IPS DF 6.9 (cell line): ENCODE results near the gene FGF11.

Experiments used
- DNase-seq: peaks from one replicate; pipeline ENCODE4 v3.0.0-alpha.2; 2013; ENCODE audit warnings: low read depth, low spot score
- H3K27ac ChIP-seq: one replicate; pipeline ENCODE4 v1.5.1; 2013; ENCODE audit warnings: low read length, control low read depth
- H3K27me3 ChIP-seq: 2 replicates; pipeline ENCODE4 v1.6.1; 2013; ENCODE audit warnings: mild to moderate bottlenecking, low read length; ENCODE audit not compliant: control insufficient read depth, insufficient read depth
- H3K36me3 ChIP-seq: 2 replicates; pipeline ENCODE4 v1.6.1; 2013; ENCODE audit warnings: low read length; ENCODE audit not compliant: control insufficient read depth, insufficient read depth
- H3K4me1 ChIP-seq: 2 replicates; pipeline ENCODE4 v1.6.1; 2013; ENCODE audit warnings: low read length; ENCODE audit not compliant: control insufficient read depth, insufficient read depth
- H3K4me3 ChIP-seq: 2 replicates; pipeline ENCODE4 v1.5.1; 2013; ENCODE audit warnings: mild to moderate bottlenecking, low read length
- H3K9me3 ChIP-seq: 2 replicates; pipeline ENCODE4 v1.6.1; 2013; ENCODE audit warnings: low read length, inconsistent platforms; ENCODE audit not compliant: control insufficient read depth, insufficient read depth
- WGBS: extraction: QIAGEN DNeasy Blood & Tissue Kit; methylation state at CpG from one replicate; pipeline ENCODE4 v1.1.7; 2013; ENCODE audit warnings: mixed read lengths, missing lambda C conversion rate; ENCODE audit not compliant: insufficient read length, insufficient coverage; 5-methylcytosine and 5-hydroxymethylcytosine counted together

Gene FGF11

DNA sequence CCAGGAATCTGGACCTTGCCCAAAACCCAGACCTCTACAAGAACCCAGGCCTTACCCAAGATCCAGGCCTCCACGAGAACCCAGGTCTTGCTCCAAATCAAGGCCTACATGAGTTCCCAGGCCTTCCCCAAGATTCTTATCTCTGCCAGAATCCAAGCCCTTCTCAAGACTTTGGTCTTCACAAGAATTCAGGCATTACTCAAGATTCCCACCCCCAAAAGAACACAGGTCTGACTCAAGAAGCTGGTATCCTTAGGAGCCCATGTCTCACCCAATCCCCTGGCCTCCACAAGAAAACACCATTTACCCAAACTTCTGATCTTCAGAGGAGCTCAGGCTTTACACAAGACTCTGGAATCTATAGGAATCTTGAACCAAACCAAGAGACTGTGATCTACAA lies 8.1 kb upstream of the FGF11 start:
- Histone ChIP-seq H3K27ac (no peak overlapping the region), H3K4me1 (no peaks in the 10 kb centered on the region), H3K9me3 (no peaks in the 10 kb centered on the region), H3K36me3 (no peaks in the 10 kb centered on the region), H3K4me3 (no peak overlapping the region), H3K27me3 (no peaks in the 10 kb centered on the region)
- DNase-seq: no peak
- no CpG with 5 or more reads among the region's 1 CpG for WGBS

DNA sequence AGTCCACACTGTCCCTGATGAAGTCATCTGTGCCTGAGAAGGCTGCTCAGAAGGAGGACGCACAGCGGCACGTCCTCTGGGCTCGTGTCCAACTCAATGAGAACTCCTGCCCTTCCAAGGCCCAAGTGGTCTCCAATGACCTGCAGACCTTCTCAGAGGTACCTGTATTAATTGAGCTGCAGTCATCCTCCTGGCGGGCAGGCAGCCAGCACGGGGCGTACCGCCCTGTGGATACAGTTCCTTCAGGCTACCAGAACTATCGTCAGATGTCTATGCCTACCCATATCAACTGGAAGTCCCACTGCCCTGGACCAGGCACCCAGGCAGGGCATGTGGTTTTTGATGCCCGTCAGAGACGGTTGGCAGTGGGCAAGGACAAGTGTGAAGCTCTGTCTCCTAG lies 7.0 kb upstream of the FGF11 start:
- no CpG with 5 or more reads among the region's 11 CpGs for WGBS
- H3K9me3 ChIP-seq: no peaks in the 10 kb centered on the region
- no peaks in the 10 kb centered on the region for H3K4me1 ChIP-seq
- DNase-seq: no peak
- no peaks in the 10 kb centered on the region for H3K27me3 ChIP-seq
- no peak overlapping the region for H3K4me3 ChIP-seq
- H3K36me3 ChIP-seq: no peaks in the 10 kb centered on the region
- no peak overlapping the region for H3K27ac ChIP-seq

DNA sequence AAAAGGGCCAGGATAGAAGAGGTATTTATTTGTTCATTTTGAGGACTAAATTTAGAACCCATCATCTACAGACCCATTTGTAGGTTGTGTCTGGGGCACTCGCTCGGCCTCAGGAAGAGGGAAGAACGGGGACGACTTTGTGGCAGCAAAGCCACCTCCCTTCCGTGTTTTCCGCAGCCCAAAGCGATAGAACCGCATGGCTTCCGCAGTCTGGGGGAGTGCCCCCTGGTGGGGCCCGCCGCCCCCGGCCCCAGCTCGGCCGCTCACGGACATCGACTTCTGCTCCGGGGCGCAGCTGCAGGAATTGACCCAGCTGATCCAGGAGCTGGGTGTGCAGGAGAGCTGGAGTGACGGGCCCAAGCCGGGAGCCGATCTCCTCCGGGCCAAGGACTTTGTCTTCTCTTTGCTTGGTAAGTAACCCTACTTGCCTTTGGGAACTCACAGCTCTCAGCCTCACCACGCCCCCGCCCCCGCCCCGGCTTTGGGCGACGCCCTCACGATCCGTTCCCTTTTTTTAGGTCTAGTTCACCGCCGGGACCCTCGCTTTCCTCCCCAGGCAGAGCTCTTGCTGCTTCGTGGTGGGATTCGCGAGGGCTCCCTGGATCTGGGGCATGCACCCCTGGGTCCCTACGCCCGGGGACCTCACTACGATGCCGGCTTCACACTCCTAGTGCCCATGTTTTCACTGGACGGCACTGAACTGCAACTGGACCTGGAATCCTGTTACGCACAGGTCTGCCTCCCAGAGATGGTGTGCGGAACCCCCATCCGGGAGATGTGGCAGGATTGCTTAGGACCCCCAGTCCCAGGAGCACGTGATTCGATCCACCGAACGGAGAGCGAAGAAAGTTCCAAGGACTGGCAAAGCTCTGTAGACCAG lies 3.4 kb upstream of the FGF11 start:
- Histone ChIP-seq H3K27me3 (no peaks in the 10 kb centered on the region; the same call in 1 of the 2 replicates), H3K36me3 (no peaks in the 10 kb centered on the region), H3K4me1 (no peaks in the 10 kb centered on the region), H3K4me3 (peak overlapping the region; percentile 65; the same call in 1 of the 2 replicates), H3K9me3 (no peaks in the 10 kb centered on the region), H3K27ac (no peak overlapping the region)
- WGBS: no CpG with 5 or more reads among the region's 49 CpGs
- no peak for DNase-seq

DNA sequence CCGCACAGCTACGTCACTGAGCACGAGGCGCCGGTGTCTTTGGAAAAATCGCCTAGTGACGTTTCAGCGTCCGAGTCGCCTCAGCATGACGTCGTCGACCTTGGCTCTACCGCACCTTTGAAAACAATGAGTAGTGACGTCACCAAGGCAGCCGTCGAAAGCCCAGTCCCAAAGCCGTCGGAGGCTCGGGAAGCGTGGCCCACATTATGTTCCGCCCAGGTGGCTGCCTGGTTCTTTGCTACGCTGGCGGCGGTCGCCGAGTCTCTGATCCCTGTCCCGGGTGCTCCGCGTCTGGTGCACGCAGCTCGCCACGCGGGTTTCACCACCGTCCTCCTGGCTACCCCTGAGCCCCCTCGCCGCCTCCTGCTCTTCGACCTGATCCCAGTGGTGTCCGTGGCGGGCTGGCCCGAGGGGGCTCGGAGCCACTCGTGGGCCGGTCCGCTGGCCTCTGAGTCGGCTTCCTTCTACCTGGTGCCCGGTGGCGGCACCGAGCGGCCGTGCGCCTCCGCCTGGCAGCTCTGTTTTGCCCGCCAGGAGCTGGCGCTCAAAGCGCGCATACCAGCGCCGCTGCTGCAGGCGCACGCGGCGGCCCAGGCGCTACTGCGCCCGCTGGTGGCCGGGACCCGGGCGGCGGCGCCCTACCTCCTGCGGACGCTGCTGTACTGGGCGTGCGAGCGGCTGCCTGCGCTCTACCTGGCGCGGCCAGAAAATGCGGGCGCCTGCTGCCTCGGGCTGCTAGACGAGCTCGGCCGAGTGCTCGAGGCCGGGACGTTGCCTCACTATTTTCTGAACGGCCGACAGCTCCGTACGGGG lies 2.5 kb upstream of the FGF11 start:
- H3K36me3 ChIP-seq: no peaks in the 10 kb centered on the region
- H3K4me3 ChIP-seq: peak overlapping the region; percentile 65; the same call in 1 of the 2 replicates
- H3K27me3 ChIP-seq: no peaks in the 10 kb centered on the region; the same call in 1 of the 2 replicates
- WGBS: no CpG with 5 or more reads among the region's 92 CpGs
- H3K9me3 ChIP-seq: no peaks in the 10 kb centered on the region
- H3K27ac ChIP-seq: no peak overlapping the region
- H3K4me1 ChIP-seq: no peaks in the 10 kb centered on the region
- no peak for DNase-seq

- Histone ChIP-seq H3K27me3 (no peaks in the 10 kb centered on the region; the same call in 1 of the 2 replicates), H3K36me3 (no peaks in the 10 kb centered on the region), H3K9me3 (no peaks in the 10 kb centered on the region), H3K27ac (no peak overlapping the region), H3K4me1 (no peaks in the 10 kb centered on the region), H3K4me3 (peak overlapping the region; percentile 65; the same call in 1 of the 2 replicates)
- WGBS: no CpG with 5 or more reads among the region's 31 CpGs
- no peak for DNase-seq
These were observed 1.9 kb upstream of the FGF11 start for GRCh38 chr17:7437369-7437863.

- WGBS: no CpG with 5 or more reads among the region's 48 CpGs
- no peak for DNase-seq
- H3K9me3 ChIP-seq: no peaks in the 10 kb centered on the region
- no peaks in the 10 kb centered on the region for H3K36me3 ChIP-seq
- no peak overlapping the region for H3K27ac ChIP-seq
- no peaks in the 10 kb centered on the region for H3K4me1 ChIP-seq
- no peaks in the 10 kb centered on the region; the same call in 1 of the 2 replicates for H3K27me3 ChIP-seq
- H3K4me3 ChIP-seq: peak overlapping the region; percentile 65; the same call in 1 of the 2 replicates
These were observed 1.2 kb upstream of the FGF11 start for GRCh38 chr17:7437950-7438614.

GRCh38 chr17:7438656-7439460 lies 454 bp upstream of the FGF11 start:
- Histone ChIP-seq H3K9me3 (no peaks in the 10 kb centered on the region), H3K27ac (no peak overlapping the region), H3K36me3 (no peaks in the 10 kb centered on the region), H3K27me3 (no peaks in the 10 kb centered on the region; the same call in 1 of the 2 replicates), H3K4me1 (no peaks in the 10 kb centered on the region), H3K4me3 (peak overlapping the region; percentile 65; the same call in 1 of the 2 replicates)
- WGBS: no CpG with 5 or more reads among the region's 11 CpGs
- DNase-seq: no peak

- Histone ChIP-seq H3K27ac (no peak overlapping the region), H3K27me3 (no peaks in the 10 kb centered on the region; the same call in 1 of the 2 replicates), H3K4me1 (0 out of 2 replicates have a peak, but pooled peaks cover 3% of the 10 kb centered on the region), H3K4me3 (peak overlapping the region; percentile 57; the same call in 1 of the 2 replicates), H3K9me3 (no peaks in the 10 kb centered on the region), H3K36me3 (no peaks in the 10 kb centered on the region)
- DNase-seq: no peak
- no CpG with 5 or more reads among the region's 46 CpGs for WGBS
These were observed 961 bp downstream of the FGF11 start for GRCh38 chr17:7440113-7440833.

- Histone ChIP-seq H3K4me1 (0 out of 2 replicates have a peak, but pooled peaks cover 3% of the 10 kb centered on the region), H3K36me3 (no peaks in the 10 kb centered on the region), H3K27me3 (no peaks in the 10 kb centered on the region; the same call in 1 of the 2 replicates), H3K9me3 (no peaks in the 10 kb centered on the region), H3K4me3 (peak overlapping the region; percentile 57; the same call in 1 of the 2 replicates), H3K27ac (no peak overlapping the region)
- WGBS: no CpG with 5 or more reads among the region's 12 CpGs
- no peak for DNase-seq
These were observed 1.5 kb downstream of the FGF11 start for GRCh38 chr17:7440834-7441195.
